ENCODE measurements around the gene PRDM11.

- no peak for TF ChIP-seq CTCF (IDR thresholded peaks at IDR 0.05 in 4 of 5, conservative IDR thresholded peaks at IDR 0.05 in 1 of 5)
- TF ChIP-seq POLR2A (IDR thresholded peaks at IDR 0.05): no peak
These were observed 1.6 kb downstream of the PRDM11 start for GRCh38 chr11:45147891-45148675.

Measured in gastrocnemius medialis (tissue), 4 donors.